DOHH2 (cell line): ENCODE data around the gene DMRT1.
A peak's percentile ranks its signal among the peaks of the same experiment; 100 is the strongest.

ENCODE experiments used
- H3F3A ChIP-seq: fragments of 200-600 bp; sonication (generic), shearing (Covaris generic); 2 replicates; pipeline ENCODE4 v1.6.0; 2016; ENCODE audit warnings: antibody characterized with exemption, mild to moderate bottlenecking; ENCODE audit not compliant: control insufficient read depth, insufficient read depth
- H3K27ac ChIP-seq: fragments of 200-600 bp; sonication (generic); 2 replicates; pipeline ENCODE4 v1.5.1; 2014; ENCODE audit warnings: low read depth, mild to moderate bottlenecking, low read length, moderate library complexity
- H3K27me3 ChIP-seq: fragments of 200-600 bp; sonication (generic); 2 replicates; pipeline ENCODE4 v1.6.1; 2014; ENCODE audit warnings: mild to moderate bottlenecking, low read length, mixed read lengths; ENCODE audit not compliant: control insufficient read depth
- H3K36me3 ChIP-seq: fragments of 200-600 bp; sonication (generic); 2 replicates; pipeline ENCODE4 v1.6.1; 2014; ENCODE audit warnings: mild to moderate bottlenecking, low read length, moderate library complexity, mixed read lengths; ENCODE audit not compliant: control insufficient read depth
- H3K4me1 ChIP-seq: fragments of 200-600 bp; sonication (generic); 2 replicates; pipeline ENCODE4 v1.6.1; 2014; ENCODE audit warnings: mild to moderate bottlenecking, low read length, mixed read lengths; ENCODE audit not compliant: control insufficient read depth
- H3K4me2 ChIP-seq: fragments of 200-600 bp; sonication (generic); 2 replicates; pipeline ENCODE4 v1.6.0; 2014; ENCODE audit warnings: mild to moderate bottlenecking, low read length, moderate library complexity
- H3K4me3 ChIP-seq: fragments of 200-600 bp; sonication (generic); 2 replicates; pipeline ENCODE4 v1.5.1; 2014; ENCODE audit warnings: mild to moderate bottlenecking, low read length, mixed read lengths
- H3K79me2 ChIP-seq: fragments of 200-600 bp; sonication (generic); 2 replicates; pipeline ENCODE4 v1.6.1; 2014; ENCODE audit warnings: mild to moderate bottlenecking, low read length, mixed read lengths; ENCODE audit not compliant: control insufficient read depth
- H3K9me2 ChIP-seq: fragments of 200-600 bp; sonication (generic); replicated peaks from 2 replicates; pipeline ENCODE4 v1.6.1; 2014; ENCODE audit warnings: mild to moderate bottlenecking, low read length, mixed read lengths; ENCODE audit not compliant: control insufficient read depth
- H3K9me3 ChIP-seq: fragments of 200-600 bp; sonication (generic); 2 replicates; pipeline ENCODE4 v1.6.1; 2014; ENCODE audit warnings: antibody characterized with exemption, low read length, mixed read lengths; ENCODE audit not compliant: control insufficient read depth, insufficient read depth
- H4K20me1 ChIP-seq: fragments of 200-600 bp; sonication (generic); 2 replicates; pipeline ENCODE4 v1.6.0; 2014; ENCODE audit warnings: low read depth, mild to moderate bottlenecking, antibody characterized with exemption, low read length, moderate library complexity; ENCODE audit not compliant: control insufficient read depth, insufficient read depth
- EZH2phosphoT487 ChIP-seq: fragments of 200-600 bp; sonication (generic); IDR thresholded peaks from 2 replicates; pipeline ENCODE4 v1.6.1; 2017; ENCODE audit warnings: borderline replicate concordance, mild to moderate bottlenecking, antibody characterized with exemption, low read length, moderate library complexity, mixed read lengths
- TF ChIP-seq, protein P1 (sequence below): fragments of 200-600 bp; sonication (generic); IDR thresholded peaks from one replicate; pipeline ENCODE4 v1.5.1; 2014; ENCODE audit warnings: antibody characterized with exemption, mild to moderate bottlenecking, low read depth, low read length; ENCODE audit not compliant: poor library complexity, severe bottlenecking

The DMRT1 gene

DNA sequence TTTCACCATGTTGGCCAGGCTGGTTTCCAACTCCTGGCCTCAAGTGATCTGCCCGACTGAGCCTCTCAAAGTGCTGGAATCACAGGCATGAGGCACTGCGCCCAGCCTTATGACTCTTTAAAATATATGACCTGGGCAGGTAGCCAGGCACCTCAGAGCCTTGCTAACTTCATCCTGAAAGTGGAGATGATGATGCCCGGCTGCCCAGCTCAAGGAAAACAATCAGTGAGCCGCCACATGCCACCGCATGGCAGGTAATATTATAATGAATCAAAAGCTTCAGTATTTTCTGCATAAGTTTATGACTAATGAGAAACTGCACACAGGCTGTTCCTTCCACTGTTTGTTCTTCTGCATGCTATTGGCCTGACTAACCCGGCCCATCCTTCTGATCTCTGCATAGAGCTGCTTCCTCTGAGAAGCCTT lies 30.4 kb upstream of the DMRT1 start:
- Histone ChIP-seq H3K36me3 (no peaks in the 10 kb centered on the region), H3K27me3 (peaks cover 3% of the 10 kb centered on the region; the same call in 1 of the 2 replicates), H3K4me2 (no peak overlapping the region), H3K79me2 (no peaks in the 10 kb centered on the region), H3K9me3 (no peaks in the 10 kb centered on the region), H3K9me2 (no peaks in the 10 kb centered on the region), H3F3A (0 out of 2 replicates have a peak, but pooled peaks cover 3% of the 10 kb centered on the region), H3K4me1 (no peaks in the 10 kb centered on the region), H3K27ac (no peak overlapping the region), H3K4me3 (no peak overlapping the region), H4K20me1 (no peaks in the 10 kb centered on the region)
- no peak for TF ChIP-seq EZH2phosphoT487
- TF ChIP-seq, protein P1, sequence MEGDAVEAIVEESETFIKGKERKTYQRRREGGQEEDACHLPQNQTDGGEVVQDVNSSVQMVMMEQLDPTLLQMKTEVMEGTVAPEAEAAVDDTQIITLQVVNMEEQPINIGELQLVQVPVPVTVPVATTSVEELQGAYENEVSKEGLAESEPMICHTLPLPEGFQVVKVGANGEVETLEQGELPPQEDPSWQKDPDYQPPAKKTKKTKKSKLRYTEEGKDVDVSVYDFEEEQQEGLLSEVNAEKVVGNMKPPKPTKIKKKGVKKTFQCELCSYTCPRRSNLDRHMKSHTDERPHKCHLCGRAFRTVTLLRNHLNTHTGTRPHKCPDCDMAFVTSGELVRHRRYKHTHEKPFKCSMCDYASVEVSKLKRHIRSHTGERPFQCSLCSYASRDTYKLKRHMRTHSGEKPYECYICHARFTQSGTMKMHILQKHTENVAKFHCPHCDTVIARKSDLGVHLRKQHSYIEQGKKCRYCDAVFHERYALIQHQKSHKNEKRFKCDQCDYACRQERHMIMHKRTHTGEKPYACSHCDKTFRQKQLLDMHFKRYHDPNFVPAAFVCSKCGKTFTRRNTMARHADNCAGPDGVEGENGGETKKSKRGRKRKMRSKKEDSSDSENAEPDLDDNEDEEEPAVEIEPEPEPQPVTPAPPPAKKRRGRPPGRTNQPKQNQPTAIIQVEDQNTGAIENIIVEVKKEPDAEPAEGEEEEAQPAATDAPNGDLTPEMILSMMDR, result no peak

DNA sequence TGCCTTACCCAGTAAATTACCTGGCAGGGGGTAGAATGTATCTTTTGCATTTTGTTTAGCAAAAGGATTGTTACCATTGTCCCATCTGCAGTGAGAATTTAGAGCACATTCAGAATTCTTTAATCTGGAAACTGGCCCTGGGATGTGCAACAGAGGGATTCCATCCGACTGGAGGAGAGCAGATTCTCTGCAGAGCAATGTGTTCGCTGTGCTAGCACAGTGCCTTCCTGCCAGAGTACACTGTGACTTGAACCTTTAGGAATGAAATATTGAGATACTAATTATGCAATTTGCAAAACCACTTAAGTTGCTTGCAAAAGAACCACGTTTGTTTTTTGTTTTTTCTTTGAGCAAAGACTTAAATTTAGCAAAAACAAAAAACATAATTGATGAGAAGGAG lies 22.5 kb upstream of the DMRT1 start:
- H3K79me2 ChIP-seq, result no peaks in the 10 kb centered on the region
- H3K4me3 ChIP-seq, result no peak overlapping the region
- TF ChIP-seq, protein P1, result no peak
- no peak for TF ChIP-seq EZH2phosphoT487
- no peaks in the 10 kb centered on the region for H3F3A ChIP-seq
- H3K4me1 ChIP-seq, result peaks cover 8% of the 10 kb centered on the region
- no peaks in the 10 kb centered on the region for H3K27me3 ChIP-seq
- no peak overlapping the region for H3K4me2 ChIP-seq
- H3K36me3 ChIP-seq, result no peaks in the 10 kb centered on the region
- no peaks in the 10 kb centered on the region for H3K9me2 ChIP-seq
- H4K20me1 ChIP-seq, result no peaks in the 10 kb centered on the region
- H3K27ac ChIP-seq, result no peak overlapping the region
- H3K9me3 ChIP-seq, result no peaks in the 10 kb centered on the region

DNA sequence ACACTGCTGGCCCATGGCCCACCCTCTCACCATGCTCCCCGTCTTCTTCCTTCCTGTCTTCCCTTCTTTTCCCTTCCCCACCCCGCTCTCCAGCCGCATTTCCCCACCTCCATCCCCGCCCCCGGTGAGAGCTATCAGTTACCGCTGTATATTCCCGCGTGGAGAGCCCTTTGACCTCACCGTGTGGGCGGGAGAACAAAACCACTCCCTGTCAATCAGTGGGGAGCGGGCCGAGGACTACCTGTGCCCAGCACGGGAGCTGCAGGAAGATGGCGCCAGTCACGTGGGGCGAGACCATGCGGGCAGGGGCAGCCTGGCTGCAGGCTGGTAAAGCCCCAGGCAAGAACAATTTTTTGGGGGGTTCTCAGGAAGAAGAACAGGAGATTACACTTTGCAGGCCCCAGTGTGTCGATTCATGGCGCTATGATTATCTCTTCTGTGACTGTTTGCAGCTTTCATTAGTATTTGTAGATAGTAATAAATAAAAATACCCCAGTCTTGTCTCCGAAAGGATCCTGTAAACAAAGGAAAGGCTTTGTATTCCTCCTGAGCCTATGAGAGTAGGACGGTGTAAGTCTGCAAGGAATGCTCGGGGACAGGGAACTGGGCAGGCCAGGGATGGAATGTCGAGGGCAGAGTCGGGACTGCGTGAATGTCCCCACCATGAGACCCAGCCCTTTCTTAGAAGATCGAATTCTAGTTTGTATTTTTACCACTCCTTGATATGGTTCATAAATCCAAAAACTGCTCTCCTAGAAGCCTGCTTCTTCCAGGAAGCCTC lies 14.8 kb upstream of the DMRT1 start:
- TF ChIP-seq, protein P1, result peak; percentile 15
- TF ChIP-seq EZH2phosphoT487, result no peak
- Histone ChIP-seq H3K79me2 (no peaks in the 10 kb centered on the region), H3K9me3 (no peaks in the 10 kb centered on the region), H3K27ac (no peak overlapping the region), H4K20me1 (no peaks in the 10 kb centered on the region), H3K4me2 (no peak overlapping the region), H3K4me1 (peaks cover 8% of the 10 kb centered on the region), H3K9me2 (no peaks in the 10 kb centered on the region), H3K4me3 (no peak overlapping the region), H3K36me3 (no peaks in the 10 kb centered on the region), H3K27me3 (no peaks in the 10 kb centered on the region), H3F3A (no peaks in the 10 kb centered on the region)
